ENCODE measurements around the gene CLDN2. TPM values are rescaled to one million over a fixed set of nuclear protein-coding genes. Genes with fewer than 3 reads are reported as not detected.
"Not testable (repeated sequence)": the region's sequence is repeated elsewhere in the genome, so short reads cannot be mapped to it uniquely, and the experiment has no call there.

The CLDN2 gene, protein sequence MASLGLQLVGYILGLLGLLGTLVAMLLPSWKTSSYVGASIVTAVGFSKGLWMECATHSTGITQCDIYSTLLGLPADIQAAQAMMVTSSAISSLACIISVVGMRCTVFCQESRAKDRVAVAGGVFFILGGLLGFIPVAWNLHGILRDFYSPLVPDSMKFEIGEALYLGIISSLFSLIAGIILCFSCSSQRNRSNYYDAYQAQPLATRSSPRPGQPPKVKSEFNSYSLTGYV
- 10 to 100 TPM; 56.8 to 77.4 (median 58.8) TPM for polyA plus RNA-seq (ENCODE audit: insufficient read length in 3 of 3)

DNA sequence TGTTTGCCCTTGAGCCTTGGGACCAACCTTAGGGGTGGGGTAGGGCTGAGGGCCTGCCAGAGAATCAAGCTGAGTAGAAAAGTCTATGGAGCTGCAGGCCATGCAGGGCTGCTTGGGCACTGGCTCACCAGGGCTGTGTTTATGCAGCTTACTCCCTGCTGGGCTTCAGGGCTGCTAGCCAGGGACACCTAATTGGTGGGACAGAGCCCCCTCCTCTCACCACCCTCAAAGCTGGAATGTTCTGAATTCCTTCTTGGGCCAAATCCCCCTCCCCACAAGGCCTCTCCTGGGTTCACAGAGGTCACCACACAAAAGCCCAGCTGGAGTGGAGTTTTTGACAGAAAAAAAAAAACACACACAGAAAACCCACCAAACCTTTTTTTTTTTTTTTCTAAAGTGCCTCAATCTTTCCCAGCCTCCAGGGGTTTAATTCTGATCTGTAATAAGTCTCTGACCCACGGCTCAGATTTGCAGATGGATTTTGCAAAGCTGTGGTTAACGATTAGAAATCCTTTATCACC is at the start of gene CLDN2:
TSS of gene CLDN2 (plus strand) at position 471 of the 521 bp plus-strand sequence. CDS start 7,827 bp downstream, outside the sequence.
- no peak for DNase-seq (ENCODE audit: low read depth in 3 of 3, low spot score in 2 of 3)

DNA sequence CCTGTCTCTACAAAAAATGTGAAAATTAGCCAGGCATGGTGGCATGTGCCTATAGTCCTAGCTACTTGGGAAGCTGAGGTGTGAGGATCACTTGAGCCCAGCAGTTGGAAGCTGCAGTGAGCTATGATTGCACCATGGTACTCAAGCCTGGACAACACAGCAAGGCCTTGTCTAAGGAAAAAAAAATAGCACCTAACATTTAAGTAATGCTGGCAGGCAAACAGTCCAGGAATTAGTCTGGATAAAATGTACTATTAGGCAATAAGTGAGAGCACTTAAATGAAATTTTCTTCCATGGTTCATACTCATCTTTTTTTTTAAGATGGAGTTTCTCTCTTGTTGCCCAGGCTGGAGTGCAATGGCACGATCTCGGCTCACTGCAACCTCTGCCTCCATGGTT is 47.4 kb upstream of the CLDN2 start:
- not testable (repeated sequence) for DNase-seq (ENCODE audit: low read depth in 3 of 3, low spot score in 2 of 3)

DNA sequence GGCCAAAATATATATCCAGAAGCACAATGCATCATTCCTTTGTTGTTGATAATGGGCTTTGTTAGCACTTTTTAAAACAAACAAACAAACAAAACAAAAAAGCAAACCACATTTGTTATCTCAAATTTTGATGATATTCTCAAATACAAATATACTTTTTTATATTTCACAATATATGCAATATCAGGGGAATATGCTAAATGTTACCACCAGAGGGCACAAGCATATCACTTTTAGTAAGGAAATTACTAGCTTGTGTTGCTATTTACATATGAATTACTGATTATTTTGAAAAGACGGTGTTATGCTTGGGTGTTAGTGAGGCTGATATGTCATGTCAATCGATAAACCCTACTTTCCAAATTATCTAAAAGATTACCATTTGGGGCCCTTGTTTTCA is 46.1 kb upstream of the CLDN2 start:
- DNase-seq (ENCODE audit: low read depth in 3 of 3, low spot score in 2 of 3) = no peak

DNA sequence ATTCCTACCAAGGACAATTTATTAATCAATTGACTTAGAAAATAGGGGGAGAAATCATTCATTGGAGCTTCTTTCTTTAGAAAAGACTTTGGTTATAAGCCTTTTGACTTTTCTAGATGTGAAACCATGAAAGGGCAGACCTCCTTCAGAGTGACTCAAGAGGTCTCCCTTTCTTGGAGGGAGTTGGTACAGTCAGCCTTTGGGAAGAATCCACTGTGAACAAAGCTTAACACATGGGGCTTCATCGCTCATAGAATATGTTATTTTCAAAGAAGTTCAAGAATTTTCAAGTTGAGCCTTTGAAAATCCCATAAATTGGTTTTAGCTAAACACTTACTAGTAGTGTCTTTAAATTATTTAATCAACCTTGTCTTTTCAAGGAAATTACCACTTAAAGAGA is 45.1 kb upstream of the CLDN2 start:
- DNase-seq (ENCODE audit: low read depth in 3 of 3, low spot score in 2 of 3) = no peak

DNA sequence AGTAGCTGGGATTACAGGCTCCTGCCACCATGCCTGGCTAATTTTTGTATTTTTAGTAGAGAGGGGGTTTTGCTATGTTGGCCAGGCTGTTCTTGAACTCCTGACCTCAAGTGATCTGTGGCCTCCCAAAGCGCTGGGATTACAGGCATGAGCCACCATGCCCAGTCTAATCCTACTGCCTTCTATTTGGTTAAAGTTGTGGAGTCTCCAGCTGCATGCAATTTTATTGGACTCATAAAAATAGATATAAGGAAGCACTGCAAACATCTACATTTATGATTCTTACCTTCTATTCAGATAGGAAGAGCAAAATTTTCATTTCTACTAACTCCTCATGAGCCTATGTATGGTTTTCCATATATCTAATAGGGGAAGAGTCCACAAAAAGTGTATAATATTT is 30.7 kb upstream of the CLDN2 start:
- DNase-seq (ENCODE audit: low read depth in 3 of 3, low spot score in 2 of 3) = no peak

DNA sequence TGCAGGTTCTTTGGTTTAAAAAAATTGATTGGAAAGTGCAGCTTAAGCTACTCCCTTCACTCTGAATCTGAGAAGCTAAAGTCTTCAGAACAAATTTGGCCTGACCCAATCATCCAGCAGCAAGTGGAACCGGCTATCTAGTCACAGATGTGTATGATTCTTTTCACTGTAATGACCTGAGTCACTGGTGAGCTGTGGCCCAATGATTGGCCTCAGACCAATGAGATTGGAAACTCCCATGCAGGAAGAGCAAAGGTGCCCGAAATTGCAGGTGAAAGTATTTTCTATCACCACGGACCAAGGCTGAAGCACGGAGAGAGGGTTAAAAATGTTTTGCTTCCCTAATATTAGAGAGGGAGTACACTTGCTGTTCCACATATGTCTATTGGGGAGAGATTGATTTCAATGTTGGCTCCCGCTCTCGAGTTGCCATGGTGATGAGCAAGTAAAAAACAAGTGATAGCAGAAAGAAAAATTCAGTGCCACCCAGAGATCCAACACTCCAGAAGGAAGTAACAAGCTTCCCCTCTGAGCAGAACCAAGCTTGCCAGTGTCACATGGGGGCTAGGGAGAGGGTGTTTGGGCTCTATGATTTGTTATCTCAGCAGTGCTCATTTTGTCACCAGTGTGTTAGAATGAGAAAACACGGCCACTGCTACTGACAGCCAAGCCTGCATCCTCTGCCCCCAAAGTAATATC is 28.3 kb upstream of the CLDN2 start:
- DNase-seq (ENCODE audit: low read depth in 3 of 3, low spot score in 2 of 3) = no peak

DNA sequence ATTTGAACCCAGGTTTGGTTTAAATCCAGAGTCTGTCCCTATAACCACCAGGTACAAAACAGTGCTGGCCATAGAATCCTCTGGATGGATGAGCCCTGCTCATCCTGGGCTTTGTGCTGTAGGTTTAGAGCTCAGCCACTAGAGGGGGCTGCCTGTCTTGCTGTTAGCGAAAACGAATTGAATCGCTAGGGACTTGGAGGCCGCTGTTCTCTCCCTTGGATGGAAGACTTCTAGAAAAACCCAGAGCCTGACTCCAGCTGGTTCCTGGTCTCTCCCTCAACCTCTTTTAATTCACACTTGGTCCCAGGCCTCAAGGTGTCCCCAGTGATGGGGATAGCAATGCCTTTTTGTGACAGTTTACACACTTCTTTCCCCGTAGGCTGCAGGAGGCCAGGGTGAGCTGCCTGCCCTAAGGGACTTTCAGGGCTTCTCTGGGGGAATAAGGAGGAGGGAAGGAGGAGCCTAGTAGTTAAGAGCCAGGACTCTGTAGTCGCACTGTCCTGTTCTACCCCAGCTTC is 25.8 kb upstream of the CLDN2 start:
- DNase-seq (ENCODE audit: low read depth in 3 of 3, low spot score in 2 of 3) = no peak

DNA sequence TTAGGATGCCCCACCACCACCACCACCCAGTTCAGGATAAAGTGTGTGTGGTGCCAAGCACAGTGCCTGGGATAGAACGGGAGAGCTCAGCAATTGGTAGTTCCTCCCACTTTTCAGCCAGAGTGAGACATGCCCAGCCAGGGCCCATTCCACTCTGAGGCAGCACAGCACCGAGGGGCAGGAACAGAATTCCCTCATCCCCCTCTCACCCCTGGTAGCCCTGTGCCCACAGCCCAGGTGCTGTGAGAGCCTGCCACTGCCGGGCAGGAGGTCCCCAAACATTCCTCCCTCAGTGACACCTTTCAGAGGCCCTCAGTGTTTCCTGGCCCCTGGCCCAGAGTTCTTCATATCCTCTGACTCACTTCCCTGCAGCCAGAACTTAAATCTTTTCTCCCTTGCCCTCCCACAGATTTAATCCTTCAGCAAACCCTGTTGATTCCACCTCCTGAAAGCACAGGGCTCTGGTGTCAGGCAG is 25.2 kb upstream of the CLDN2 start:
- DNase-seq (ENCODE audit: low read depth in 3 of 3, low spot score in 2 of 3) = no peak

DNA sequence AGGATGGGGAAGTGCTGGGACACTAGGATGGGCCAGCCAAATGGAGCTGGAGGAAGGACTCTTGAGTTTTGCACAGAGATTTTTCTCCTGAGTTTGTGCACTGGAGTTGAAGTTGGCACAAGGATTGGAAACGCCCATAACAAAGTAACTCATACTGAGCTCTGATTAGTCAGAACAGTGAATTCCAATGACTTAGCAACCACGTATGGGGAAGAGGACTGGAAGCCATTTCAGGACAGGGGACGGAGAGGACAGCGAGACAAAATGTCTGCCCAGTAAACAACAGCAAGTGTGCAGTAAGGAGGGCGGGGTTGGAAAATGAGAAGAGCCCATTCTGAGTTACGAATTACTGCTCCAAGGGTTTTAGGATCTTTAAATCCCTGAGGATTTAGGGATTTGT is 22.9 kb upstream of the CLDN2 start:
- DNase-seq (ENCODE audit: low read depth in 3 of 3, low spot score in 2 of 3) = no peak

DNA sequence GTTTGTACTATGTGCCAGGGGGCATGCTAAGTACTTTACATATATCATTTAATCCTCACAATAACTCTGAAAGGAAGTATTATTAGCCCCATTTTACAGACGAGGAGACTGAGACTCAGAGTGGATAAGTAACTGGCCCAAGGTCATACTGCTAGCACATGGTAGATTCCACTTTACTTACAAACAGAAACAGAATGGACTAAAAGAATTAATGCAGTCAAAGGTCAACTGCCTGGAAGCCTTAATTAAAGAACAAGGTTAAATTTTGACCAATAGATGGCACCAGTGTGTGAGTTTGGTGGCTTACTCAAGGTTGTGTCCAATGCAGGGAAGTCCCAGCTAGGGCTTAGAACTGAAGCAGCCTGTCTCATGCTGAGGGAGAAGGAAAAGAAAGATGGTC is 21.7 kb upstream of the CLDN2 start:
- no peak for DNase-seq (ENCODE audit: low read depth in 3 of 3, low spot score in 2 of 3)

DNA sequence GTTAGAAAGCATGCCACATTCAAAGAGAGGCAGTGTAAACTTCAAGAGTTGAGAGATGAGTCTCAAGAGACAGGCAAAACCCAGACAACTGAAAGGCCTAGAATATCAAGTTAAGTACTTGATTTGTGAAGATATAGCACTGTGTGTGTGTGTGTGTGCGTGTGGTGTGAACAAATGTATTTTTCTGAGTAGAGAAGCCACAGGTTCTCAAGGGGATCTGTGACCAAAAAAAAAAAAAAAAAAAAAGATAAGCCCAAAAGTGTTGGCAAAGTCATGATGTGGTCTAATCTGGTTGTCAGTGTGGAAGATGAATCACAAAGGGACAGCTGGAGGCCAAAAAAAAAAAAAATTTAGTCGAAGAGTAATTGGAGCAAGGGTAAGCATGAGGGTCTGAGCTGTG is 20.9 kb upstream of the CLDN2 start:
- DNase-seq (ENCODE audit: low read depth in 3 of 3, low spot score in 2 of 3) = no peak

DNA sequence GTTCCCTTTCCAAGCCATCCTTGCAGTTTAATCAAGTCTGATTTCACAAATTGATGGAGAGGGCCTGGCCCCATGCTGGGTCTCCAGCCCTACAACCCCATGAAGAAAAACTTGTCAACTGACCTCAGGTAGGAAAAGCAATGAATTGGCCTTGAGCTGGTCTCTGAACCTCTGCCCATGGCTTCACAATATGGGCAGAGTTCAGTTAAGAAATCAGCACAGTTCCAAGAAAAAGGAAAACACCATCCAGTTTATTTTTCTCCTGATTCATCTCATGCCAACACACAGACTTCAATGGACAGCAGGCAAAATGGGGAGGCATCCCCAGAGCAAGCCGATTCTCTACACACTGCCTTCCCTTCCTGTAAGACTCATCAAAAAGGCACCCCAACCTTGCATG is 20.4 kb upstream of the CLDN2 start:
- DNase-seq (ENCODE audit: low read depth in 3 of 3, low spot score in 2 of 3) = no peak

DNA sequence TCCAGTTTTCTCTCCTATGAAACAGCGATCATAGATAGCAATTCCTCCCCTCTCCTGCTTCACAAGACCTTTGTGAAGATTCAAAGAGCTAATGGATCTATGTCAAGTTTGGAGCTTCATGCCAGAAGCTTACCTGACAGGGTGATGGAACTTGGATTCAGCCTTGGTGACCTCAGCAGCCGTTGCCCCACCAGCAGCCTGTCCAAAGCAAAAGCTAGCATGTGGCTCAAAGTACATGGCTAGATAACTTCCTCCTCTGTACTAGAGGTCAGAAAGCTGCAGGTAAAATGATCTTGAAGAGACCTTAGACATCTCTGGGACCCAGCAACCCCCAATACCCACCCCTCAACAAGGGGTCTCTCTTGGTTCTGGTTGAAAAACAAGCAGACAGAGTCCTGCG is 18.9 kb upstream of the CLDN2 start:
- no peak for DNase-seq (ENCODE audit: low read depth in 3 of 3, low spot score in 2 of 3)

DNA sequence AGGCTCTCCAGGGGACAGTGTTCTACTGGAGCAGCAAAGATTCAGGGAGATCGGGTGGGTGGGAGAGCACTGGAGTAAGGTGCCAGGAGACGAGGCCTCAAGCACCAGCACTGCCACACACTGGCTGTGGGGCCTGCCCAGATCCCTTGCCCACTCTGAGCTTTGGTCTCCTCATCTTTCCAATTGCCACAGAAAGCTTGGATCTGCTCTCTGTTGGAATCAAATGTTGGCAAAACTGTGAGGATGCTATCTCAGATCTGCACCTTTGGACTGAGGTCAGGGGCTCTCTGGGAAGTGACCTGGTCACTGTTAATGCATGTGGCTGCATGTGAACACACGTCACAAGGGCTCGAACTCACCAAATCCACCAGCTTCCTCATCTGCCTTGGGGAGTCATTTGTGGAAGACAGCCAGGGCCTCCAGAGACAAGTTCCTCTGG is 18.4 kb upstream of the CLDN2 start:
- no peak for DNase-seq (ENCODE audit: low read depth in 3 of 3, low spot score in 2 of 3)

DNA sequence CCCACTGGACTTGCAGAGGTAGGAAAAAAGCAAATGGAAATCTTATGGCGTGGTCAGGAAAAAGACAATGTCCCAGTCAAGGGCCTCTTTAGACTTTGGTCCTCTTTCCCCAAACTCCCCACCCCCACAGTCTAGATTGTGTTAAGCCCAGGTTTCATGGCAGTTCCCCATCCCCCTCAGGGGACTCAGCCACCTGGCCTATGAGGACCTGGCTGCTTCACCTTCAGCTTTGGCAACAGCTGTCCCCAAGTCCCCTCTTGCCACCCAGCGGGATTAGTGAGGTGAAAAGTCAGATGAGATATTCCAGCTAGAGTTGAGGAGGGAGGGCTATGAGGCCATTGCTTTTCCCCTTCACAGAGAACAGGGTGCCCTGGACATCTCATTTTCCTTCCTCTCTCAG is 17.5 kb upstream of the CLDN2 start:
- no peak for DNase-seq (ENCODE audit: low read depth in 3 of 3, low spot score in 2 of 3)

DNA sequence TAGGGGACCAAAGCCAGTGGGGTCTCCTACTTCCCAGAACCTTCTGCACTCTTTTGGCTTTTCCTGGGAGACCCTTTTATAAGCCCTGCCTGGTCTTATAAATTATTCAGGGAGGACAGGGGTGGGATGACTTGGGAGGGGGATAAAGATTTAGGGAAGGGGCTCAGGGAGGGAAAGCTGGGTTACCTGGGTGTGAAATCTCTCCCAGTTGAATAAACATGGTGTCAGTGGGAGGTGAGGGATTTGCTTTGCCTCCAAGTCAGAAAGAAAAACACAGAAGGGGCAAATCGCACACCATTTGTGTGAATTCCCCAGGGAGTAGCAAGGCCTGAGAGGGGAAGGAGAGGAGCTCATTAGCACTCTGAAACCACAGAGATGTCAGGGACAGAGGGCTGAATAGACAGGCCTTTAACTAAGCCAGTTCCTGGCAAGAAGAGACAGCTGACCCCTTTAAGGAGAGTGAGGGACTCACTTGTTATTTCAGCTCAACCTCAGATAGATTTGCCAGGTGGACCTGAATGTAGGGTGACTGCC is 16.8 kb upstream of the CLDN2 start, which contains the start of gene RIPPLY1:
TSS of gene RIPPLY1 (minus strand) at position 51 of the 534 bp plus-strand sequence. CDS start 54 bp downstream, outside the sequence.
- no peak for DNase-seq (ENCODE audit: low read depth in 3 of 3, low spot score in 2 of 3)

DNA sequence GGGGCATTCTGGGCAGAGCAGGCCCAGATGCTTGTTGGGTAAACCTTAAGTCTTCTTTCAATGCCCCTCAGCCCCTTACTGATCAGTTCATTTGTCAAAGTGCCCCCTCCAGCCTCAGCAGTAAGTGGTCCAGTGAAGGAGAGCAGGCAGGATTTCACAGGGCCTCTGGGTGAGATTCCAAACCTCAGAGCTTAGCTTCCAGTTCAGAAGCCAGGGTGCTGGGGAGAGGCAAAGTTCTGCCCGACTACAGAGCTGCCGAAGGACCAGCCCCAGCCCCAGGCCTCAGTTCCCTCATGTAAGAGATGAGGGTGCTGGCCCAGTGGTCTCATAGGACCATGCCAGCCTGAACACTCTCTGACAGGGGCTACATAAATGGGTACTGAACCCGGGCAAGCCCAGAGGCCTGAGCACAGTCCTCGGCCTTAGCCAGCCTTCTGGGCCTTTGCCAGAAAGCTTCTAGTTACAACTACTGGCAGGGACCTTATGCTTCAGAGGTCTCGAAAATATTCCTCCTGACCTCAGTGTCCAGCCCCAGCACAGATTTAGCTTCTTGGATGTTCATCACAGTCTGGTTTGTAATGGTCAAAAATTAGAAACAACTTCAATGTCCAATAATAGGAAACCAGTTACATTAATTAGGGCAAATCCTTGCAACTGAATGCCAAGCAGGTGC is 16.2 kb upstream of the CLDN2 start:
- DNase-seq (ENCODE audit: low read depth in 3 of 3, low spot score in 2 of 3) = no peak

DNA sequence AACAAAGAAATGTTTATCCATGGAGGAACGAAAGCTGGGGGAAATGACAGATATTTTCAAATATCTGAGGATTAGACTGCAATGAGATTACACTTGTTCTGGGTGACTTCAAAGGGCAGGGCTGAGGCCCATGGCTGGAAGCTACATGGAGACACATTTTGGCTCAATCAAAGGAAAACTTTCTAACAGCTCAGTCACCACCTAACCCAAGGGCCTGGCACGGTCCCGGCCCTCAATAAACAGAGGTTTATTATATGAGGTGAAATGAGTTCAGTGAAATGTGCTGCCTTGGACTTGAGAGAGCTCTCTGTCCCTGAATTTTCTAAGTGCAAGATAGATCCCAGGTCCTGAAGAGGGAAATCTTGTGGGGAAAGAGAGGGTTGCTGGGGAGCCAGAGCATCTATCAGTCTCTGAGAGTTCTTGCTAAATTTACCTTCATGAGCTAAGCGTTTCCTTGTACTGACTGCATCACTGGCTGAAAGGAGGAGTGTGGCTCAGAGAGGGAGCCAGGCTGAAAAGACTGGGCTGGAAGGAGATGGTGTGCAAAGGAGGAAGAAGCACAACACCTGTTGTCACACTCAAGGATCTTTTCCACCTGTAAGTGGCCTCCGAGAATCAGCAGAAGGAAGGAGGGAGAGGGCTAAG is 15.0 kb upstream of the CLDN2 start:
- no peak for DNase-seq (ENCODE audit: low read depth in 3 of 3, low spot score in 2 of 3)

DNA sequence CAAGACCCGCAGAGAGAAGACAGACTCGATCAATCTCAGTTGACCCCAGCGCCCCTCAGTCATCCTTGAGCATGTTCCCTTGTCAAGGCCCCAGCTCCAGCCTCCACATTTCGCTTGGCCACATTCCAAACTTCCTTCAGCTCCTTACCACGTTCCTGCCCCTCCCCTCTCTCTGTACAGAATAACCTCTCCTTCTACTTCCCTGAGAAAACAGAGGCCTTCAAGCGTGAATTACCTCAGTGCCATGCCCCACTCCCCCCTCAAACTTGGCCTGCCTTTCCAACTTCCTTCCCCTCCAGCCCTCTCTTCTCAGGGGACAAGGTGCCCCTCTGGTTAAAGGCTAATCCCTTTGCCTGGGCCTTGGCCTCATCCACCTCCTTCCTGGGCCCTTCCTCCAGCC is 13.8 kb upstream of the CLDN2 start:
- peak in 1 of 3 donors; percentile 43 for DNase-seq (ENCODE audit: low read depth in 3 of 3, low spot score in 2 of 3)

DNA sequence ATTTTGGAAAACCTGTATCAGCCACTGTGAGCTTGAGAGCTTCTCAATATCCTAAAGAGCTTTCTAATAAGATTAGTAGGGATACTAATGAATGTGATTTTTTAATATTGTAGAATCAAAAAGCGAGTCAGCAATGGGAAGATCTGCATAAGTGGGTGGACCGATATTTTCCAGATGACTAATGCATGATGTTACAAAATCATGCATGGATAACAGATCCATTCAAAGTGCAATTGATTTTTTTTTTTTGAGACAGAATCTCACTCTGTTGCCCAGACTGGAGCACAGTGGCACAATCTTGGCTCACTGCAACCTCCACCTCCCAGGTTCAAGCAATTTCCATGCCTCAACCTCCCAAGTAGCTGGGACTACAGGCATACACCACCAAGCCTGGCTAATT is 7.3 kb upstream of the CLDN2 start:
- no peak for DNase-seq (ENCODE audit: low read depth in 3 of 3, low spot score in 2 of 3)
